ENCODE data around the gene STAC2.

STAC2 gene

DNA sequence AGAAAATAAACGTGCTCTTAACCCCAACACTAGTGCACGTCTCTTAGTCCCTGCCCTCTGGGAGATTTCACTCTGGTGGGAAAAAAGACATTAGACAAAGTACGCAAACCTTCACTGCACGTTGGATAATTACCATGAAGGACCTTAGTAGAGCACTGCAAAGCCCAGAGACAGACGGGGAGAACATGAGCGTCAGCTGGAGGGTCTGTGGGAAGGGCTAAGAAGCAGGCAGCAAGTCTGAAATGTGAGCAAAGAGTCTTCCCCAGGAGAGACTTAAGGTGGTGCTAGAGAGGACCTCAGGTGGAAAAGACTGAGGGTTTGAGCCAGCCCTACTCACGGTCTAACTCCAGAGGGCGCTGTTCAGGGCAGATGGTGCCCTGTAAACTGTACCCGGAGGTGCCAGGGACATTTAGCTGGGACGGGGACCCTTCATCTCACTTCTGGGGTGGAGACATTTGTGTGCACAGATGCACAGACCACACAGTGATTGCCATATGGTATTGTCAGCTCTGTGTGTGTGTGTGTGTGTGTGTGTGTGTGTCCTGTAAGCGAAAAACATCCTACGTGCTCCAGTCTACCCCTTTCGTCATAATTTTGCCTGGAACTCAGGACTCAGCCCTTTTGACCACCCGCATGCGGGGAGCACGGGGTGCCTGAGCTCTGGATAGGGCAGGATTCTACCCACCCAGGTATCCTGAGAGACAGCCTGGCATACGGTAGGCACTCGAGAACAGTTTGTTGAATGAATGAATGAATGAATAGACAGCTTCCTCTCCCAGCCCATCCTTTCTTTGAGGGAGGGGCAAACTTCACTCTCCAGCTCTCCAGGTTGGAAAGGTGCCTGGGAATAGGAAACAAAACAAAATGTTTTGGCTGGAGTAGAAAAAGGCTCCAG, 10.1 kb upstream of the STAC2 start:
- FAIRE-seq (peak; percentile 80), DNase-seq (ENCODE audit: extremely low spot score, insufficient read length, low read depth) (no peak)

DNA sequence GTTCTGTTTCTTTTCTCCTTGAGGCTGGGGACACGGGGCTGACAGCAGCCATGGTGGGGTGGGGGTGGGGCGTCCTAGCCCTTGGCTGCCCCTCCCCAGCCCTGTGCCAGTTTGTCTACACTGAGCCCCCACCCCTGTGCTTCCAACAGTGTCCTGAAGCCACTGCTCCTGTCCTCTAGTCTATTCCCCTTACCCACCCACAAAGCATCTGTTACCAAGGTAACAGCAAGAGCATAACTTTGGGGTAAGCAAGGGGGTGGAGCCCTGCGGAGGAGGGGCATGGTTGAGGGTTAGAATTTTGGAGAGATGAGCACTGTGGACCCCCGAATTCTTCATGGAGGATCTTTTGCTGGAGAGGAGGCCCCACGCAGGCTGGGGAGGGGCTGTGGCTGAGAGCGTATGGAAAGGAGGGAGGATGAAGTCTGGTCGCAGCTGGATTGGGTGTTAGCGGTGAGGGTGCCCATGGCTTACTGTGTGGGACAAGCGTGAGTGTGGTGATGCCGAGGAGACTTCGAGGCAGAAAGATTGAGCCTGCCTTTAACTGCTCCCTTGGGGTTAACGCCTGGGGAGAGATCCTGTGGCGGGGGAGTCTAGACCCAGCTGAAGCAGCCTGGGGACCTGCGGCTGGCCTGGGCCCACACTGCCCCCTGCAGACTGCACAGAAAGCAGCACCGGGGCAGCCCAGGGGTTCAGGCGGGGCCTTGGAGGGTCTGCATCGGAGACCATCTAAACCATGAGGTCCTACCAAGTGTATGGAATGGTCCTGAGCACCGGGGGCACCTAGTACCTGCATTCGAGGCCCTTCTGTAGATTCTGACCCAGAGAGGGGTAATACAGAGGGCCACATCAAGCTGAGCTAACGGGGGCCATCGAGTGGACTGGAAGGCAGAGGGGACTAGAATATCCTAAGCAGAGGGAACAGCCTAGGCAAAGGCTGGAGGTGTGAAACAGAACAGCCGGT, 6.1 kb upstream of the STAC2 start:
- DNase-seq (ENCODE audit: extremely low spot score, insufficient read length, low read depth) (peak; percentile 68), FAIRE-seq (no peak)

DNA sequence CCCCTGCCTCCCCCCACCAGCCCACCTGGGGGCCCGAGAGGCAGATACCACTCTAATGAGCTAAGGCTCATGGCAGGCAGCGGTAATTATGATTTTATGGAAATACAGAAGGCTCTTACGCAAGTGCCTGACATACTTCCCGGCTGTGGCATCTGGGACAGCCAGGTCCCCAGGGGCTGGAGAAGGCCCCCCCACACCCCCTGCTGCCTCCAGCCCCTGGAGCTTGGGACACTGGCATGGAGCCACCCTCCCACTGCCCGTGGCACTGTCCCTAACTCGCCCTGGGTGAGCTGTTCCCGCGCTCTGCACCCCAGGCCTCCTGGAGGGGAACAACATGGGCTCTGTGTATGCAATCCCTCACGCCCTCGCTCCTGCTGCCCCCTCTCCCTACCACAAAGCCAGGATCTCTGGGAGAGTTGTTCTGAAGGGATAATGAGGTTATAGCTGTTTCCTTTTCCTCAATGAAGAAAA, 5.4 kb upstream of the STAC2 start:
- DNase-seq (ENCODE audit: extremely low spot score, insufficient read length, low read depth): no peak
- no peak for FAIRE-seq

DNA sequence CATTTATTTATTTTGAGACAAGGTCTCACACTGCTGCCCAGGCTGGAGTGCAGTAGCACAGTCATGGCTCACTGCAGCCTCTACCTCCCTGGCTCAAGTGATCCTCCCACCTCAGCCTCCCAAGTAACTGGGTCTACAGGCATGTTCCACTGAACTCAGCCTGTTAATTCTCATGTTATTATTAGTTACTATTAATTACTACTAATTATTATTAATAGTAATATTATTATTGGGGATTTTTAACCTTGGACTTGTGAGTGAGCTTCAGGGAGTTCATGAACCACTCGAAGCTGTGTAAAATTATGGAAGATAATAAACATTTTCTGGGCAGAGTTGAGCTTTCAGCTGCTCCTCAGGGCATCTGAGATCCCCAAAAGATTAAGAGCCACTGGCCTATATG, 4.6 kb upstream of the STAC2 start:
- DNase-seq (ENCODE audit: extremely low spot score, insufficient read length, low read depth) (no peak), FAIRE-seq (no peak)

DNA sequence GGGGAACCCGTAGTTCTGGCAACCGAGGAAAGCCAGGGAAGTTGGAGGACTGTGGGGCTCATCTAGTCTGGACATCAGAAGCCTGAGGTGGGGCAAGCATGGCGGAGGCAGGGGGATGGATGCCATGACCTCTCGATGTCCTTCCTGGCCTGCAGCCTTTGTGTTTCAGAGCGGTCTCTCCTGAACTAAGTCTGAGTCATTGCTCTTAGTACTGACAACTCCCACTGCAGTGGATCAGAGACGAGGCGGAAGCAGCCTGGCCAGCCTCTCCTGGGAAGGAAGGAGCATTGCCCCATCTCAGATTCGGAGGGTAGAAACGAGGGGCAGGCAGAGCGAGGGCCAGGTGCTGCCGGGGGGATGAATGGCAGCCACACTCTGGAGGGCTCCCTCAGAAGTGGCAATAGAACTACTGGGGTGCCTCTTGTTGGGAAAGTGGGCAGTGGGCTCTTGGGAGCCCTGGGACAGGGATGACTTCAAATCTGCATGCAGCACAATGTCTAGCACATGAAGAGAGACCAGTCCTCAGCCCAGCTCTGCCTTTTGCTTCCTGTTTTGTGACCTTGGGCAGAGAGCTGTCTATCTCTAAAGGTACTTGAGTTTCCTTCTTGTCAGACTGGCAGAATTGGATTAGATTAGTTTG, 3.6 kb upstream of the STAC2 start:
- FAIRE-seq (no peak), DNase-seq (ENCODE audit: extremely low spot score, insufficient read length, low read depth) (no peak)

DNA sequence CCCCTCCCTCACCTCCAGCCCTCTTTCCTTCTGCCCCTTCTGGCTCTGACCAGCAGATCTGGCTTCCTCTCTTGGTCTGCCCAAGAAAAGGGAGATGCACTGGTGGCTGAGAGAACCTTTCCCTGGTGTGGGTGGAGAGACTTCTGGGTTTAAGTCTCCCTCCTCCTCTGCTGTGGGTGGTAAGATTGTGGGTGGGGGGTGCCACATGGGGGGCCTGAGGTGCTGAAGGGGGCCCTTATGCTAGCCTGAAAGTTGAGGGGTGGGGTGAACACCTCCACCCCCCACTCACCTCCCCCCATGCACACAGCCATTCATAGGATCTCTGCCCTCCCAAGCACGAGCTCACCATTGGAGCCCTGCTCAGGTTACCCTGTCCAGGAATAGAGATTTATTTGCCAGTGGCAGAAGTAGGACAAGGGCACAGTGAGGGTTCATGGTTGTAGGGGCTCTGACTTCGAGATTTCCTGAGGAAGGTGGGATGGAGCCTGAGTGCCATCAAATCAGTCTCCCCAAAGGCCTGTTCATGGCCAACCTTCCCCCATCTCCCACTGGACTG, 1.7 kb upstream of the STAC2 start:
- DNase-seq (ENCODE audit: extremely low spot score, insufficient read length, low read depth) (no peak), FAIRE-seq (no peak)

DNA sequence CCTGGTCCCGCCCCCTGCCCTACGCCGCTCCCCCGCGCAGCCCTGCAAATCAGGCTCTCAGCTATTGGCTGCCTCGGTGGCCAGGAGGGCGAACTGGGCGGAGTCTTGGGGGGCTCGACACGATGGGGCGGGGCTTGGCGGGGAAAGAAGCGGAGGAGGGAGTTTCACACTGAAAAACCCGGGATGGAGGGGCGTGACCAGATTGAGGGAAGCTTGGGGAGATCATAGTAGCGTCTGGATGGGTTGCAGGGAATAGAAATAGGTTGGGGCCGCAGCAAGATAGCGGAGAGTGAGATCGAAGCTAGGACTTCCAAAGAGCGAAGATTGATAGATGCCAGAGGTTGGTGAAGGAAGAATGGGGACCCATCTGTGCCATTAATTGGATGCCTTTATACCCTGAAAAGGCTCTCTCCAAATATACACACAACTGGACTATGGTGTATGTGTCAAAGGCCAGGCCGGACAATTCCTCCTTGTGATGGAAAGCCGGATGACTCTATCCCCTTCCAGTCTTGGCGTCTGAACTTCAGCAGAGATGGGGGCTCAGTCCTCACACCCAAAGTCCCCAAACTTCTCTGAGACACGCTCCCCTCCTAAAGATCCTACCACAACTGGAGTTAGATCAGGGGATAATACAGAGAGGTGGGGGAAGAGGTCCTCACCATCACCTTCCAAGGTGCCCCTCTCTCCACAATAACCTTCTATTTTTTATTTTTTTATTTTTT, 376 bp upstream of the STAC2 start:
- FAIRE-seq: no peak
- no peak for DNase-seq (ENCODE audit: extremely low spot score, insufficient read length, low read depth)

DNA sequence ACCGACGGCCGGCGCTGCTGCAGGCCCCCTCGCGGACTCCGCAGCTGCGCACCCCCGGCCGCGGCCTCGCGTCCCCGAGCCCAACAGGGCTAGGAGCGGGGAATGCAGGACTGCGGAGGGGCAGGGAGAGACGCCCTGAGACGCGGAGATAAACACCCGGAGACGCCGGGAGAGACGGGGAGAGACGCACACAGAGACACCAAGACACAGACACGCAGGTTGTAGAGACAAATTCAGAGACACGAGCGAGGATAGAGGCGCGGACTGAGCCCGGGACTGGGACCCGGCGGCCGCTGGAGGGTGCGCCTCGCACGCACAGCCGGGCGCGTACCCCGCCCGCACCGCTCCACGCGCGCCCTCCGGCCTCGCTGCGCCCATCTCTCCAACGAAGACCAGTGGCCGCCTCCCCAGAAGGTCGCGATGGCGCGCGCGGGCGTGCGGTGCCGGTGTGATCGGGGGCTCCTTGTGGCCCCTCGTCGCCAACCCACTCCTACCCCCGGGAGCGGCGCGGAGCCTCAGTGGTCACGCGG, 902 bp downstream of the STAC2 start:
- FAIRE-seq (no peak), DNase-seq (ENCODE audit: extremely low spot score, insufficient read length, low read depth) (no peak)

DNA sequence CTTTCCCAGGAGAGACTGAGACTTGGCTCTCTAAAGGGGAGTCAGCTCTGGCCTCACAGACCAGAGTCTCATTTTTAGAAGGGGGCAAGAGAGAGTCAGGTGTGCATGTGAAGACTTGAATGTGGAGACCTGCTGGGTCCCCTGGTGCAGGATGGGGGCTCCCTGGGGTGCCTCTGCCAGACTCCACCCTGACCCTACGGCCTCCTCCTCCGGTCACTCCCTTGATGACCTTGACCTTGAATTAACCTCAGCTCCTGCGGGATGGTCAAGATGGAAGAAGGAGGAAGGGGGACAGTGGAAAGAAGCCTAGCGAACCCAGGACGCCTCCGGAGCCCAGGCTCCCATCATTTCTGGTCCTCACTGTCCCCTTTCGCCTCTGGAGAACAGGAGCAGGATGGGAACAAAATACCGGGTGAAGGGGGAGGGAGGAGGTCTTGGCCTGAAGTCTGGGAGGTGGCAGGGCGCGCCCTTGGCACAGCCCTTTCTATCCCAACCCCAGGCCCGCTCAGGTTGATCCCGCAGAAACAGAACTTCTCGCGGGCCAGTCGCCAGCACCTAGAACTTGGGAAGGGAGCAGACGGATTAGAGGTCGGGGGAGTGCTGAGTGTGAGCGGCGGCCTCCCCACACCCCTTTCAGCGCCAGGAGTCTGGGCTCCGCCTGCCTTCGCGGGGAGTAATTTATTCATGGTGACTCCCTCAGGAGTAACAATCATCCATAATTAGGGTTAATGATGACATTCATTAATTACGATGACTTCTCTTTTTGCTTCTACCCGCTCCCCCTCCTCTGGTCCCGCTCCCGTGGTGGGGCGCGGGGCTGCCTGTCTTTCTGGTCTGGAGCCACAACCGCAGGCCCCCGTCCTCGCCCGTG, 1.6 kb downstream of the STAC2 start:
- DNase-seq (ENCODE audit: extremely low spot score, insufficient read length, low read depth) (no peak), FAIRE-seq (no peak)

DNA sequence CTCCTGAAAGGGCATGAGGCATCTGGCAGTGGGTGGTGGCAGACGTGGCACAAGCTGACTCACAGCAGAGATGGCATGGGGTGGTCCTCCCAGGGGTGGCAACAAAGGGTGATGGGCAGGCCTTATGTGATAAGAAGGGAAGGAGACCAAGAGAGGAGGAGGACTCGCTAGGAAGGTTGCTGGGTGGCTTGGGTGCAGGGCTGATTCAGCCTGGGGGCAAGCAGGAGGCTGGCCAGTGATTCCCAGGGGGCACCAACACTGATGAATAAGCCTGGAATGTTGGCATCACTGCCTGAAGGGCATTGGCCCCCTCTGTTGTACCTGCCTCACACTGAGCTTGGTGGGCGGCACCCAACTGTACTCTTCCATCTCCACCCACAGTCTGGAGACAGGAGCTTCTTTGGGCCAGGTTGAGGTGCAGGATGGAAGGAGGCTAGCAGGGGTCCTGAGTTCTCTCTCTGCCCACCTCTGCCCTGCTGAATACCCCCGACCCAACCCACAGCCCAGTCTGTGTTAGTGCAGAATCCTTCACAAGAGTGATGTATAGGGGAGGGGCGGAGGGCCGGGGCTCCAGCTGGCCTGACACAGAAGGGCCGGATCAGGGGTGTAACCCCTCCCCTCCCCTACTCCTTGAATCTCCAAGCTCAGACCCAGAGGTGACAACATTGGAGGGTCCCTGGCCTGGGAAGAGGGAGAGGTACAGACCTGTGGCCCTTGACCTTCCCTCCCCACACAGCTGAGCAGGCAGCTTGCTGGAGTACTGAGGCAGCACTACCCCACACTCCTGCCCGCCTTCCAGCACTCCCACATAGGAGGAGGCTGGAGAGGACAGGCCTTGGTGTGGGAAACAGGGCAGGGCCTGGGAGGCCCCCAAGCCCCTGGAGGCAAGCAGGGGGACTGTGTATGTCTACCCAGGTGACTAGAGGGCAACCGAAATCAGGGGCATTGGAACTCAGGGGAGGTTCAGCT, 2.6 kb downstream of the STAC2 start:
- FAIRE-seq: no peak

DNA sequence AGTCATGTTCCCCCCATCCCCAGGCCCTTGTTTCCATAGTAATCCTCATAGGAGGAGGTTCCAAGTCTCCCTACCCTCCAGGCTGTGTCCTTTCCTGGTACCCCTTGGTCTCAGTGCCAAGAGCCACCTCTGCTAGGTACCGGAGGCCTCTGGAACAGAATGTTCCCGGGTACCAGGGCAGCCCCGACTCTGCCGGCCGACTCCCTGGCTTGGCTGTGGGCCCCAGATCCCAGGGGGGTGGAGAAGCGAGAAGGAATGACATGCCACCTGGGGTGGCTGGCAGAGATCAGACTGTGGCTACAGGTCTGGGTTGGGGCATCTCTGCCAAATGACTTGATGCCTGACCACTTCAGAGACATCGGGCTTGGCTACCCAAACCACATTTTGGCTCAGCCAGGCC, 3.6 kb downstream of the STAC2 start:
- DNase-seq (ENCODE audit: extremely low spot score, insufficient read length, low read depth): no peak
- no peak for FAIRE-seq

More for the DNA sequence above, 2.6 kb downstream of the STAC2 start:
- no peak for DNase-seq (ENCODE audit: extremely low spot score, insufficient read length, low read depth)

DNA sequence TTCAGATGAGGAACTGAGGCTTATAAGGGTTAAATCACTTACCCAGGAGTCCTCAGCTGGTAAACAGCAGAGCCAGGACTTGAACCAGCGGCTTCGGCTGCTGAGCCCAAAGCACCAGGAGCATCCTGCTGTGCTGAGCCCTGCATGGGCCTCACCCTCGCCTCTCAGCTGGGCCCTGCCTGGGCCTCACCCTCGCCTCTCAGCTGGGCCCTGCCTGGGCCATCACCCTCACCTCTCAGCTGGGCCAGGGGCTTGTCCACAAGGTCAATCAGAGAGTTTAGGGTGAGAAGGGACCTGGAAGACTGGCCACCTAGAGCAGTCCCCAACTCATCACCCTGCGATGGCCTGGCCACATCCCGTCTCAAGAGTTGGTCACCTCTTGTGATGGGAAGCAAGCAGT, 4.2 kb downstream of the STAC2 start:
- no peak for DNase-seq (ENCODE audit: extremely low spot score, insufficient read length, low read depth)
- FAIRE-seq: no peak

DNA sequence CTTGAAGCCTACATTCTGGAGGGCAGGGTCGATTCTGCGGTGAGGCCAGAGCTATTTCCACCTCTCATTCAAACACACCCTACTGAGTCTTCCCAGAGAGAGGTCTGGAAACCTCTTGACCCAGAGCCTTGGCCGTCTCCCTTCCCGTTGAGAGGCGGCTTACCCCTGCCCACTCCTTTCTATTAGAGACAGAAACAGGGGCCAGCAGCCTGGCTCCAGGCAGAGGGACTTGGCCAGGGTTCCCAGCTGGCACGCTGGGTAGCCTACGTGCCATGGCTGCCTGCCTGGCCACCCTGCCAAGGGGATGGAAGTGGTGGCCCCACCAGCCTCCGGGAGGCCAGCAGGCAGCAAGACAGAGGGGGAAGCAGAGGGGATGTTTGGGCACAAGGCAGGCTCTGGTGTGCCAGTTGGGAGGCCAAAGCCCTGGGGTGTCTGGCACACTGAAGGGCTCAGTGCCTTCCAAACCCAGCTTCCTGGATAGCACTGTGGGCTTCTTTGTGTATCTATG, 6.0 kb downstream of the STAC2 start:
- no peak for DNase-seq (ENCODE audit: extremely low spot score, insufficient read length, low read depth)
- no peak for FAIRE-seq

DNA sequence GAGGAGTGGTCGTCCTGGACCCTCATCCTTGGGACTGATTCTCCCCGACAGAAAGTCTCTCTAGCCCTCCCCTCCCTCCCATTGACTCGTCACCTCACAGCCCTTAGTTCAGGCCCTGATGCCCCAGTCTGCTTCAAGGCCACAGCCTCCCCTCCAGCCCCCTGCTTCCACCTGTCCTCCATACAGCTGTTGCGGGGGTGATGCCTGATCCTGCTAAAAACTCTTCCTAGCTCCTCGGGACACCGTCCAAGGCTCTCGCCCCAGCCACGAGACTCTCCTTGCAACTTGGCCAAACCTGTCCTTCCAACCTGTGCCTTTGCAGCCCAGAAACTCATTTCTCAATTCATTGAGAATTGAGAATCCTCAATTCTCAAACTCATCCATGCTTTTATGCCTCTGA, 6.8 kb downstream of the STAC2 start:
- FAIRE-seq (no peak), DNase-seq (ENCODE audit: extremely low spot score, insufficient read length, low read depth) (no peak)

DNA sequence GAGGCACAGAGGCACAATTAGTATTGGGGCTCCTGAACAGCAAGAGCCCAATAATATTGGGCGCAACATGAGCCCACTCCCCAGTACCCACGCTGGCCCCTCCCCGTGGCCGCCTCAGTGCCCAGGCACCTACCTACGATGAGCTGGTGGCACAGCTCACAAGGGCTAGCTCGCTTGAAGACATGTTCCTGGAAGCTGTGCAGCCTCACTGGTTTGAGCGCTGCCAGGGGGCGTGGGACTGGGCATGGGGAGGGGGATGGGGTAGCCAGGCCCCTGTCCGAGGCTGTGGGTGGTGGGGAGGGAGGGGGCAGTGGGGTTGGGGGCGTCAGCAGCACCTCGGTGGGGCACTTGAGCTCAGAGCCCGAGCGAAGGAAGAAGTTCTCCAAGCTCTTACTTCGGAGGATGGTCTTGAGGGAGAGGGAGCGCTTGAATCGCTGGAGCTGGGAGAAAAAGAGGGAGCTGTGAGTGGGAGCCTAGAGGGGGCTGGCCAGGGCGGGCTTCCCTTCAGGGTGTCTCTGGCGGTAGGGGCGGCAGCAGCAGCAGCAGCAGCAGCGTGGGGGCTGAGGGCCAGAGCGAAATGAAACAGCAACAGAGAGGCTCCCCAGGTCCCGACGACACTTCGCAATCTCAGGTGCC, 7.9 kb downstream of the STAC2 start:
- FAIRE-seq (no peak), DNase-seq (ENCODE audit: extremely low spot score, insufficient read length, low read depth) (no peak)

DNA sequence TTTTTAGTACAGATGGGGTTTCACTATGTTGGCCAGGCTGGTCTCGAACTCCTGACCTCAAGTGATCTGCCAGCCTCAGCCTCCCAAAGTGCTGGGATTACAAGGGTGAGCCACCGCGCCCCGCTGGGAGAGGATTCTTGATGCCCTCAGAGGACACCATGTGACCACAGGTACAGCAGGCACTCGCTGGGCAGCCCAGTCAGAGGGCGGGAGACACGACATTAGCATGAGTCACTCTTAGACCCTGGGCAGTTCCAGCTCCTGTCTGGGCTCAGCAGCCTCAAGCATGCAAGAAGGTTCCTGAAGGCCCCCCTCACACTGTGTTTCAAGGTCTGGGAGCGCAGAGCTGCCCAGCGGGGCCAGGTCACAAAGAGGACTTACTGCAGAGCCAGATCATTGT, 11.9 kb downstream of the STAC2 start:
- FAIRE-seq (no peak), DNase-seq (ENCODE audit: extremely low spot score, insufficient read length, low read depth) (no peak)

All from GM18507 (cell line).